ENCODE measurements around the gene YIPF4. TPM values are rescaled to one million over a fixed set of nuclear protein-coding genes. Genes with fewer than 3 reads are reported as not detected.
"Not testable (repeated sequence)": the region's sequence is repeated elsewhere in the genome, so short reads cannot be mapped to it uniquely, and the experiment has no call there.

Gene YIPF4
- total RNA-seq, 2 experiments from 2014 or later: 17.5 to 37.6 TPM

GRCh38 chr2:32258242-32258641 lies 19.5 kb upstream of the YIPF4 start:
- H3K27ac Mint-ChIP-seq: no peak overlapping the region
- intact Hi-C loops (cut with DNase I, micrococcal nuclease): no loop called here
- no peaks in the 10 kb centered on the region for H3K27me3 Mint-ChIP-seq
- ATAC-seq (no peak), DNase-seq (no peak)
- no peaks in the 10 kb centered on the region for H3K9me3 Mint-ChIP-seq (ENCODE audit: low read depth)
- no peak overlapping the region for H3K4me3 Mint-ChIP-seq
- no peaks in the 10 kb centered on the region for H3K4me1 Mint-ChIP-seq
- no peaks in the 10 kb centered on the region for H3K36me3 Mint-ChIP-seq (ENCODE audit: low read depth)
- CTCF ChIA-PET: no interaction called here
- POLR2A ChIA-PET: no interaction called here

- POLR2A ChIA-PET: no interaction called here
- intact Hi-C loops (cut with DNase I, micrococcal nuclease): no loop called here
These were observed 17.3 kb upstream of the YIPF4 start for GRCh38 chr2:32260376-32260775.

GRCh38 chr2:32262105-32262504 lies 15.6 kb upstream of the YIPF4 start:
- no peak overlapping the region for H3K27ac Mint-ChIP-seq
- ChIA-PET CTCF (interaction anchor here (0.6 kb wide), 2 partner anchors 15 to 1201 kb away, joined by 3 to 4 read pairs; no protein-coding TSS in a partner anchor), POLR2A (no interaction called here)
- DNase-seq (no peak), ATAC-seq (no peak)
- no peaks in the 10 kb centered on the region for H3K36me3 Mint-ChIP-seq (ENCODE audit: low read depth)
- intact Hi-C loops (cut with DNase I, micrococcal nuclease): no loop called here
- H3K27me3 Mint-ChIP-seq: no peaks in the 10 kb centered on the region
- peaks cover 4% of the 10 kb centered on the region for H3K4me1 Mint-ChIP-seq
- no peak overlapping the region for H3K4me3 Mint-ChIP-seq
- no peaks in the 10 kb centered on the region for H3K9me3 Mint-ChIP-seq (ENCODE audit: low read depth)

More at GRCh38 chr2:32260376-32260775, 17.3 kb upstream of the YIPF4 start:
- CTCF ChIA-PET: interaction anchor here (1.0 kb wide), 1 partner anchor 19 kb away, joined by 3 read pairs; no protein-coding TSS in a partner anchor
- DNase-seq: no peak
- no peak for ATAC-seq
- peaks cover 4% of the 10 kb centered on the region for H3K4me1 Mint-ChIP-seq
- no peaks in the 10 kb centered on the region for H3K9me3 Mint-ChIP-seq (ENCODE audit: low read depth)
- no peaks in the 10 kb centered on the region for H3K36me3 Mint-ChIP-seq (ENCODE audit: low read depth)
- H3K4me3 Mint-ChIP-seq: no peak overlapping the region
- no peaks in the 10 kb centered on the region for H3K27me3 Mint-ChIP-seq
- no peak overlapping the region for H3K27ac Mint-ChIP-seq

GRCh38 chr2:32264422-32265105 lies 13.1 kb upstream of the YIPF4 start, which contains the start of gene NLRC4:
TSS of gene NLRC4 (minus strand) at chr2:32264886. CDS start at chr2:32256775, 8,111 bp downstream.
- ATAC-seq (peak; percentile 66), DNase-seq (no peak)
- ChIA-PET CTCF (no interaction called here), POLR2A (interaction anchor here (0.6 kb wide), 2 partner anchors 17 to 235 kb away, joined by 3 read pairs; no protein-coding TSS in a partner anchor)
- H3K27ac Mint-ChIP-seq: peak within 1 kb of the TSS; percentile 80
- H3K4me1 Mint-ChIP-seq: peaks cover 4% of the 10 kb centered on the region
- H3K4me3 Mint-ChIP-seq: no peak within 1 kb of the TSS
- intact Hi-C loops (cut with DNase I, micrococcal nuclease): no loop called here
- H3K9me3 Mint-ChIP-seq (ENCODE audit: low read depth): no peaks in the 10 kb centered on the region
- no peaks in the 10 kb centered on the region for H3K27me3 Mint-ChIP-seq
- no peaks in the 10 kb centered on the region for H3K36me3 Mint-ChIP-seq (ENCODE audit: low read depth)

- H3K27me3 Mint-ChIP-seq: no peaks in the 10 kb centered on the region
- no peaks in the 10 kb centered on the region for H3K4me1 Mint-ChIP-seq
- H3K27ac Mint-ChIP-seq: no peak overlapping the region
- no peak overlapping the region for H3K4me3 Mint-ChIP-seq
- no peak for ATAC-seq
- no peaks in the 10 kb centered on the region for H3K36me3 Mint-ChIP-seq (ENCODE audit: low read depth)
- ChIA-PET POLR2A (no interaction called here), CTCF (no interaction called here)
- intact Hi-C loops (cut with DNase I, micrococcal nuclease): no loop called here
- DNase-seq: no peak
- H3K9me3 Mint-ChIP-seq (ENCODE audit: low read depth): no peaks in the 10 kb centered on the region
These were observed 6.6 kb upstream of the YIPF4 start for GRCh38 chr2:32271063-32271462.

- Mint-ChIP-seq H3K27ac (no peak overlapping the region), H3K4me1 (peaks cover under 1% of the 10 kb centered on the region), H3K27me3 (no peaks in the 10 kb centered on the region), H3K36me3 (ENCODE audit: low read depth) (no peaks in the 10 kb centered on the region), H3K9me3 (ENCODE audit: low read depth) (no peaks in the 10 kb centered on the region), H3K4me3 (no peak overlapping the region)
- intact Hi-C loops (cut with DNase I, micrococcal nuclease): no loop called here
- ChIA-PET POLR2A (interaction anchor here (0.6 kb wide), 1 partner anchor 10 kb away, joined by 3 read pairs; no protein-coding TSS in a partner anchor), CTCF (interaction anchor here (1.4 kb wide), 1 partner anchor 19 kb away, joined by 3 read pairs; no protein-coding TSS in a partner anchor)
- DNase-seq (no peak), ATAC-seq (no peak)
These were observed 5.4 kb upstream of the YIPF4 start for GRCh38 chr2:32272279-32272678.

- H3K27me3 Mint-ChIP-seq: no peaks in the 10 kb centered on the region
- POLR2A ChIA-PET: no interaction called here
- ATAC-seq: no peak
- DNase-seq: no peak
- intact Hi-C loops (cut with DNase I, micrococcal nuclease): no loop called here
- no peak overlapping the region for H3K27ac Mint-ChIP-seq
- H3K36me3 Mint-ChIP-seq (ENCODE audit: low read depth): no peaks in the 10 kb centered on the region
- H3K9me3 Mint-ChIP-seq (ENCODE audit: low read depth): no peaks in the 10 kb centered on the region
- no peak overlapping the region for H3K4me3 Mint-ChIP-seq
- CTCF ChIA-PET: interaction anchor here (0.8 kb wide), 1 partner anchor 9 kb away, joined by 3 read pairs; no protein-coding TSS in a partner anchor
- H3K4me1 Mint-ChIP-seq: peaks cover 12% of the 10 kb centered on the region
These were observed 3.4 kb upstream of the YIPF4 start for GRCh38 chr2:32274289-32274688.

GRCh38 chr2:32275790-32276189 lies 1.9 kb upstream of the YIPF4 start:
- DNase-seq; H3K9me3 Mint-ChIP-seq (ENCODE audit: low read depth); H3K36me3 Mint-ChIP-seq (ENCODE audit: low read depth); H3K27me3 Mint-ChIP-seq; POLR2A ChIA-PET; H3K4me3 Mint-ChIP-seq; H3K27ac Mint-ChIP-seq; CTCF ChIA-PET; ATAC-seq: not testable (repeated sequence)
- peaks cover 16% of the 10 kb centered on the region for H3K4me1 Mint-ChIP-seq
- intact Hi-C loops (cut with DNase I, micrococcal nuclease): loop anchor here (5.0 kb wide), 3 partner anchors 82 to 263 kb away; partner anchors contain the start of genes BIRC6 (in 1 of the 2), MEMO1 (in 1 of the 2) and SLC30A6 (in 1 of the 2)

- DNase-seq (no peak), ATAC-seq (no peak)
- Mint-ChIP-seq H3K4me3 (peak overlapping the region; percentile 94), H3K36me3 (ENCODE audit: low read depth) (peaks cover 9% of the 10 kb centered on the region), H3K27me3 (no peaks in the 10 kb centered on the region), H3K27ac (peak overlapping the region; percentile 93), H3K9me3 (ENCODE audit: low read depth) (no peaks in the 10 kb centered on the region), H3K4me1 (peaks cover 24% of the 10 kb centered on the region)
- POLR2A ChIA-PET: no interaction called here
- intact Hi-C loops (cut with DNase I, micrococcal nuclease): loop anchor here (1.0 to 5.0 kb wide), 8 partner anchors 80 to 351 kb away; partner anchors contain the start of genes BIRC6 (in 2 of the 2), SLC30A6 (in 2 of the 2), DPY30 (in 1 of the 2) and MEMO1 (in 1 of the 2)
- CTCF ChIA-PET: no interaction called here
These were observed 386 bp upstream of the YIPF4 start for GRCh38 chr2:32277363-32277673.

- POLR2A ChIA-PET: no interaction called here
These were observed 762 bp downstream of the YIPF4 start for GRCh38 chr2:32278478-32278853.

GRCh38 chr2:32284321-32284720 lies 6.6 kb downstream of the YIPF4 start:
- ChIA-PET POLR2A (no interaction called here), CTCF (no interaction called here)
- intact Hi-C loops (cut with DNase I, micrococcal nuclease): no loop called here
- peaks cover 50% of the 10 kb centered on the region for H3K4me1 Mint-ChIP-seq
- ATAC-seq (peak; percentile 78), DNase-seq (peak; percentile 14)
- peak overlapping the region; percentile 29 for H3K27ac Mint-ChIP-seq
- H3K36me3 Mint-ChIP-seq (ENCODE audit: low read depth): peaks cover 29% of the 10 kb centered on the region
- no peaks in the 10 kb centered on the region for H3K9me3 Mint-ChIP-seq (ENCODE audit: low read depth)
- H3K4me3 Mint-ChIP-seq: no peak overlapping the region
- no peaks in the 10 kb centered on the region for H3K27me3 Mint-ChIP-seq

More at GRCh38 chr2:32278478-32278853, 762 bp downstream of the YIPF4 start:
- Mint-ChIP-seq H3K36me3 (ENCODE audit: low read depth) (peaks cover 14% of the 10 kb centered on the region), H3K27me3 (no peaks in the 10 kb centered on the region), H3K27ac (peak overlapping the region; percentile 86), H3K4me3 (peak overlapping the region; percentile 94), H3K9me3 (ENCODE audit: low read depth) (no peaks in the 10 kb centered on the region), H3K4me1 (peaks cover 29% of the 10 kb centered on the region)
- intact Hi-C loops (cut with DNase I, micrococcal nuclease): loop anchor here (5.0 kb wide), 3 partner anchors 79 to 266 kb away; partner anchors contain the start of genes BIRC6 (in 1 of the 2), MEMO1 (in 1 of the 2) and SLC30A6 (in 1 of the 2)
- DNase-seq (no peak), ATAC-seq (no peak)
- CTCF ChIA-PET: interaction anchor here (1.0 kb wide), 1 partner anchor 94 kb away, joined by 4 read pairs; no protein-coding TSS in a partner anchor

Data from activated CD4-positive, alpha-beta T cell treated with anti-CD3 and anti-CD28 coated beads for 36 hours (primary cell).